KOPT-K1 (cell line): ENCODE results near the gene CMSS1.

Source experiments
- H3K27ac ChIP-seq: fragments of 200-600 bp; sonication (generic); 2 replicates; pipeline ENCODE4 v1.5.1; 2016; ENCODE audit warnings: antibody characterized with exemption, mild to moderate bottlenecking, low read depth, low read length; ENCODE audit not compliant: poor library complexity, severe bottlenecking
- H3K36me3 ChIP-seq: fragments of 200-600 bp; sonication (generic); 2 replicates; pipeline ENCODE4 v1.5.1; 2017; ENCODE audit warnings: antibody characterized with exemption, mild to moderate bottlenecking, low read length, moderate library complexity; ENCODE audit not compliant: insufficient read depth
- H3K9me3 ChIP-seq: fragments of 200-600 bp; sonication (generic); 2 replicates; pipeline ENCODE4 v1.5.1; 2017; ENCODE audit warnings: antibody characterized with exemption, low read length, mild to moderate bottlenecking; ENCODE audit not compliant: insufficient read depth, poor library complexity, severe bottlenecking

Gene CMSS1

GRCh38 chr3:99952306-99952705 lies 134.6 kb downstream of the CMSS1 start:
- Histone ChIP-seq H3K27ac (no peak overlapping the region), H3K36me3 (no peaks in the 10 kb centered on the region), H3K9me3 (no peaks in the 10 kb centered on the region)

- Histone ChIP-seq H3K27ac (no peak overlapping the region), H3K36me3 (no peaks in the 10 kb centered on the region), H3K9me3 (no peaks in the 10 kb centered on the region)
Measured at GRCh38 chr3:99953596-99953995, 135.9 kb downstream of the CMSS1 start.

GRCh38 chr3:99954914-99955644 lies 137.4 kb downstream of the CMSS1 start:
- Histone ChIP-seq H3K27ac (no peak overlapping the region), H3K36me3 (no peaks in the 10 kb centered on the region)

GRCh38 chr3:99955773-99956562 lies 138.3 kb downstream of the CMSS1 start:
- H3K9me3 ChIP-seq = no peaks in the 10 kb centered on the region
- no peak overlapping the region for H3K27ac ChIP-seq
- H3K36me3 ChIP-seq = no peaks in the 10 kb centered on the region

More at GRCh38 chr3:99954914-99955644, 137.4 kb downstream of the CMSS1 start:
- H3K9me3 ChIP-seq = no peaks in the 10 kb centered on the region

- Histone ChIP-seq H3K36me3 (no peaks in the 10 kb centered on the region), H3K27ac (no peak overlapping the region), H3K9me3 (no peaks in the 10 kb centered on the region)
Measured at GRCh38 chr3:99957151-99957796, 139.6 kb downstream of the CMSS1 start.

GRCh38 chr3:99958222-99958912 lies 140.7 kb downstream of the CMSS1 start:
- no peaks in the 10 kb centered on the region for H3K9me3 ChIP-seq

GRCh38 chr3:99960123-99960878 lies 142.6 kb downstream of the CMSS1 start:
- H3K27ac ChIP-seq = no peak overlapping the region
- H3K9me3 ChIP-seq = no peaks in the 10 kb centered on the region
- no peaks in the 10 kb centered on the region for H3K36me3 ChIP-seq

More at GRCh38 chr3:99958222-99958912, 140.7 kb downstream of the CMSS1 start:
- Histone ChIP-seq H3K27ac (no peak overlapping the region), H3K36me3 (no peaks in the 10 kb centered on the region)

- no peak overlapping the region for H3K27ac ChIP-seq
- H3K9me3 ChIP-seq = no peaks in the 10 kb centered on the region
- no peaks in the 10 kb centered on the region for H3K36me3 ChIP-seq
Measured at GRCh38 chr3:99960941-99961340, 143.3 kb downstream of the CMSS1 start.

- no peaks in the 10 kb centered on the region for H3K9me3 ChIP-seq
- no peak overlapping the region for H3K27ac ChIP-seq
- H3K36me3 ChIP-seq = no peaks in the 10 kb centered on the region
Measured at GRCh38 chr3:99961756-99962515, 144.3 kb downstream of the CMSS1 start.

GRCh38 chr3:99962703-99963102 lies 145.0 kb downstream of the CMSS1 start:
- Histone ChIP-seq H3K9me3 (no peaks in the 10 kb centered on the region), H3K36me3 (no peaks in the 10 kb centered on the region), H3K27ac (no peak overlapping the region)

GRCh38 chr3:99965077-99965476 lies 147.4 kb downstream of the CMSS1 start:
- H3K9me3 ChIP-seq = no peaks in the 10 kb centered on the region
- no peak overlapping the region for H3K27ac ChIP-seq

GRCh38 chr3:99965681-99966408 lies 148.2 kb downstream of the CMSS1 start:
- Histone ChIP-seq H3K27ac (no peak overlapping the region), H3K9me3 (no peaks in the 10 kb centered on the region), H3K36me3 (no peaks in the 10 kb centered on the region)

More at GRCh38 chr3:99965077-99965476, 147.4 kb downstream of the CMSS1 start:
- H3K36me3 ChIP-seq = no peaks in the 10 kb centered on the region

GRCh38 chr3:99966662-99967416 lies 149.2 kb downstream of the CMSS1 start:
- Histone ChIP-seq H3K27ac (no peak overlapping the region), H3K9me3 (no peaks in the 10 kb centered on the region), H3K36me3 (no peaks in the 10 kb centered on the region)
